NCI-H510A (cell line): ENCODE measurements around the gene DLGAP3.
A peak's percentile ranks its signal among the peaks of the same experiment; 100 is the strongest.
"Not testable (repeated sequence)": the region's sequence is repeated elsewhere in the genome, so short reads cannot be mapped to it uniquely, and the experiment has no call there.

Source experiments
- DNase-seq: peaks from one replicate; lab custom pipeline; 2025; lab: John Stamatoyannopoulos, UW

The DLGAP3 gene, protein sequence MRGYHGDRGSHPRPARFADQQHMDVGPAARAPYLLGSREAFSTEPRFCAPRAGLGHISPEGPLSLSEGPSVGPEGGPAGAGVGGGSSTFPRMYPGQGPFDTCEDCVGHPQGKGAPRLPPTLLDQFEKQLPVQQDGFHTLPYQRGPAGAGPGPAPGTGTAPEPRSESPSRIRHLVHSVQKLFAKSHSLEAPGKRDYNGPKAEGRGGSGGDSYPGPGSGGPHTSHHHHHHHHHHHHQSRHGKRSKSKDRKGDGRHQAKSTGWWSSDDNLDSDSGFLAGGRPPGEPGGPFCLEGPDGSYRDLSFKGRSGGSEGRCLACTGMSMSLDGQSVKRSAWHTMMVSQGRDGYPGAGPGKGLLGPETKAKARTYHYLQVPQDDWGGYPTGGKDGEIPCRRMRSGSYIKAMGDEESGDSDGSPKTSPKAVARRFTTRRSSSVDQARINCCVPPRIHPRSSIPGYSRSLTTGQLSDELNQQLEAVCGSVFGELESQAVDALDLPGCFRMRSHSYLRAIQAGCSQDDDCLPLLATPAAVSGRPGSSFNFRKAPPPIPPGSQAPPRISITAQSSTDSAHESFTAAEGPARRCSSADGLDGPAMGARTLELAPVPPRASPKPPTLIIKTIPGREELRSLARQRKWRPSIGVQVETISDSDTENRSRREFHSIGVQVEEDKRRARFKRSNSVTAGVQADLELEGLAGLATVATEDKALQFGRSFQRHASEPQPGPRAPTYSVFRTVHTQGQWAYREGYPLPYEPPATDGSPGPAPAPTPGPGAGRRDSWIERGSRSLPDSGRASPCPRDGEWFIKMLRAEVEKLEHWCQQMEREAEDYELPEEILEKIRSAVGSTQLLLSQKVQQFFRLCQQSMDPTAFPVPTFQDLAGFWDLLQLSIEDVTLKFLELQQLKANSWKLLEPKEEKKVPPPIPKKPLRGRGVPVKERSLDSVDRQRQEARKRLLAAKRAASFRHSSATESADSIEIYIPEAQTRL

GRCh38 chr1:34929497-34929852 is at the start of gene DLGAP3:
Gene DLGAP3 (minus strand): TSS chr1:34929650. CDS start chr1:34905383, 24,267 bp downstream.
- peak; percentile 87 for DNase-seq

DNA sequence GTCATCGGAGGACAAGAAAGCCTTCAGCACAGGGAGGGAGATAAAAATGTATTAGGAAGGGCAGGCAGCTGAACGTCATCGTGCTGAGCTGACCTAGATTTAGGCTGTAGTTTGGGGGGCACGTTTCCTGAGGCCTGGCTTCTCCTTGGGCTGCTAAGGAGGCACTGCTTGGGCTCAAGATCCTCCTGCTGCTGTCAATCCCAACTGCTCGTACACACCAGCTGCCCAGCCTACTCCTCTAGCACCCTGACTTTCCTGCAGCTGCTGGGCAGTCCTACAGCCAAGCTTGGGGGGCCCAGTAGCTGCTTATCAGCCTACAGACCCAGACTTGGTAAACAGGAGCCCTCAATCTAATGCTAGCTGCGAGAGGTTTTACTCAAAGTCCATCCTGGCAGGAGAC is 49.5 kb upstream of the DLGAP3 start:
- no peak for DNase-seq

DNA sequence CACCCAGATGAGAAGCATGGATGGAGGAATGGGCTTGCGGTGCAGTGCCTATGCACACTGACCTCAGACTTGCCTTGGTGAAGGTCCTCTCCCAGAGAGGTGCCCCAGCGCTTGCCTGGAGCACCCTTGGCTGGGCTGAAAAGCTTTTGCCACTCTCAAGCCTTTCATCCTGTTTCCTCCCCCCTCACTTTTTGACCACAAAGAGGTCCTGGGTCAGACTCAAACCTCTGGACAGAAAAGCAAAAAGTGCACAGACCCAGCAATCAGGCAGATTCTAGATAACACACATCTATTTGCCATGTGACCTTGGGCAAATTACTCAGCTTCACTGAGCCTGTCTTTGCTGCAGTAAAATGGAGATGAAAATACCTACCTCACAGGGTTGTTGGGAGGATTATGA is 48.4 kb upstream of the DLGAP3 start:
- DNase-seq = no peak

DNA sequence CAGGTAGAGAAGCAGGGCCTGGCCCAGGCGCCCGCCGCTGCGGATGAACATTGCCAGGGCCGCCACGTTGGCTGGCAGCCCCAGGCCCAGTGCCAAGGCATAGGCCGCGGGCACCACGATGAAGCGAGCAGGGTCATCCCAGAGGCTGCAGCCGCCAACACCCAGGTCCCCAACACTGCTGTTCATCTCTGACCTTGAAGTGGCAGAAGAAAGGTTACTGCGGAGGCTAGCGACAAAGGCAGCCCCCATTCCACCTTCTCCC is 47.7 kb upstream of the DLGAP3 start:
- DNase-seq = no peak

GRCh38 chr1:34976384-34977209 is 47.1 kb upstream of the DLGAP3 start:
- DNase-seq = no peak

DNA sequence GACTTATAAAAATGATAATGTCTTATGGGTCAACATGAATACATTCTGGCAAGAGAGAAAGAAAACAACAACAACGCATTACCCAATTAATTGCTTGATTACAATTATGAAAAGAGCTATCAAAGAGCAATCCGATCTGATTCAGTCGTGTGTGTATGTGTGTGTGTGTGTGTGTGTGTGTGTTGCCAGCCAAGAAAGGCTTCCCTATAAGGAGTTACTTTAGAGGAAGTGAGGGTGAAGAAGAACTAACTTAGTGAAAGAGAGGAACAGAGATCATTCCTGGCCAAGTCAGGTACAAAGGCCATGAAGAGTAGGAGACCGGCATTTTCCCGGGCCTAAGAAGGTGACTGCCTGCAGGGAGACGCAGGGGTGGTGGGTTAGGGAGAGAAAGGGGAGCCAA is 46.3 kb upstream of the DLGAP3 start:
- no peak for DNase-seq

DNA sequence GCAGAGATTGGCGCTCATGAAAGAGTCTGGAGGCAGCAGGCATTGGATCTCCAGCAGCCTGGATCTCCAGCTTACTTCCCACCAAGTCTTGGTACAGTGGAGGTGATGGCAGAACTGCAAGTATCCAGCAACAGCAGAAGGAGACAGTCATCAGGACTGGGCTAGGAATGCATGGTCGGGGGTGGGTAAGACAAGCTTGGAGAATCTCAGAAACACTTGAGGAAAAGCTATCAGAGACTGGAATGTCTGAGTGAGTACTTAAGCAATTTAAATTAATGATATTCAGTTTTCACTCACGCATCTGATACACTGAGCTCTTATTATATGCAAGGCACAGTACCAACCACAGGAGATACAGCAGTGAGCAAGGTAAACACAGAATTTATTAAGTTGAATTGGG is 45.9 kb upstream of the DLGAP3 start:
- no peak for DNase-seq

DNA sequence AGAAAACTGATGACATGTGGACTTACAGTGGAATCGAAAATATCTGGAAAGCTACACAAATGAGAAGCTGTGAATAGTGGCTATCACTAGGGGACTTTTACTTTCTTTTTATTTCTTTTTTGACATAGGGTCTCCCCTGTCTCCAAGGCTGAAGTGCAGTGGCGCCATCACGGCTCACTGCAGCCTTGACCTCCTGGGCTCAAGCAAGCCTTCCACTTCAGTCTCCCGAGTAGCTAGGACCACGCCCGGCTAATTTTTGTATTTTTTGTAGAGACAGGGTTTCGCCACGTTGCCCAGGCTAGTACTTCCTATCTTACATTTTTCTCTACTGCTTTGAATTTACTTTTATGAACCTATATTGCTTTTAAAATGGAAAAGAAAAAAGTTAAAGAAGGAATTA is 45.2 kb upstream of the DLGAP3 start:
- DNase-seq = no peak

DNA sequence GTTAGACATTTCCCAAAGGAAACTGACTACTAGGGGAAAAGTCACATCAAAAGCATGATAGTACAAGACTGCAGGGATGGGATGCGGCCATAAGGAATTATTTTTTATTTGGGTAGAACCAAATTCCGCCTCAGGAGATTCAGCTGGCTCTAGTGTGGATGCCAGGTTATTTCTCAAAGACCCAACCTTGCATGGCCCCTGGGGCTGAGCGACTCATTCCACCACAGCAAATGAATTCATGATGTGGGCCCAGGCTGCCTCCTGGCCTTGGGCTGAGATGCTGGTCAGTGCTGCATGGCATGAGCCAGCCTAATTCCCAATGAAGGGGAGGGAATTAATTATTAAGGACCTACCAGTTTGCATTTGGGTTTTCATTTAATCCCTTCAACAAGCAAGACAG is 43.9 kb upstream of the DLGAP3 start:
- no peak for DNase-seq

- peak; percentile 98 for DNase-seq
Measured at GRCh38 chr1:34970829-34971228, 41.4 kb upstream of the DLGAP3 start.

- no peak for DNase-seq
Measured at GRCh38 chr1:34970220-34970735, 40.8 kb upstream of the DLGAP3 start.

DNA sequence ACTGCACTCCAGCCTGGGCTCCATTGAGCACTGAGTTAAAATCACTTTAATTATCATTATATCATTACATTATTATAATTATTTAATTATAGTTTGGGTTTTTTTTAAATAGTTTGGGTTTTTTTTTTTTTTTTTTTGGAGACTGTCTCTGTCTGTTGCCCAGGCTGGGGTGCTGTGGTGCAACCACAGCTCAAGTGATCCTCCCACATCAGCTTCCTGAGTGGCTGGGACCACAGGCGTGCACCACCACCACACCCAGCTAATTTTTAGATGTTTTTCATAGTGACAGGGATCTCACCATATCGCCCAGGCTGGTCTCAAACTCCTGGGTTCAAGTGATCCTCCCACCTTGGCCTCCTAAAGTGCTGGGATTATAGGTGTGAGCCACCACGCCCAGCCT is 38.8 kb upstream of the DLGAP3 start:
- DNase-seq = not testable (repeated sequence)

- not testable (repeated sequence) for DNase-seq
Measured at GRCh38 chr1:34967672-34968071, 38.2 kb upstream of the DLGAP3 start.

- no peak for DNase-seq
Measured at GRCh38 chr1:34965597-34965996, 36.1 kb upstream of the DLGAP3 start.

- no peak for DNase-seq
Measured at GRCh38 chr1:34950428-34950827, 21.0 kb upstream of the DLGAP3 start.

GRCh38 chr1:34948739-34949138 is 19.3 kb upstream of the DLGAP3 start:
- not testable (repeated sequence) for DNase-seq

DNA sequence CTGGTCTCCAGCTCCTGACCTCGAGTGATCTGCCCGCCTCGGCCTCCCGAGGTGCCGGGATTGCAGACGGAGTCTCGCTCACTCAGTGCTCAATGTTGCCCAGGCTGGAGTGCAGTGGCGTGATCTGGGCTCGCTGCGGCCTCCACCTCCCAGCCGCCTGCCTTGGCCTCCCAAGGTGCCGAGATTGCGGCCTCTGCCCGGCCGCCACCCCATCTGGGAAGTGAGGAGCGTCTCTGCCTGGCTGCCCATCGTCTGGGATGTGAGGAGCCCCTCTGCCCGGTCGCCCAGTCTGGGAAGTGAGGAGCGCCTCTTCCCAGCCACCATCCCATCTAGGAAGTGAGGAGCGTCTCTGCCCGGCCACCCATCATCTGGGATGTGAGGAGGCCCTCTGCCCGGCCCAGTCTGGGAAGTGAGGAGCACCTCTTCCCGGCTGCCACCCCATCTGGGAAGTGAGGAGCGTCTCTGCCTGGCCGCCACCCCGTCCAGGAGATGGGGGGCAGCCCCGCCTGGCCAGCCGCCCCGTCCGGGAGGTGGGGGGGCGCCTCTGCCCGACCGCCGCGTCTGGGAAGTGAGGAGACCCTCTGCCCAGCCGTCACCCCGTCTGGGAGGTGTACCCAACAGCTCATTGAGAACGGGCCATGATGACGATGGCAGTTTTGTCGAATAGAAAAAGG is 18.3 kb upstream of the DLGAP3 start:
- DNase-seq = not testable (repeated sequence)

DNA sequence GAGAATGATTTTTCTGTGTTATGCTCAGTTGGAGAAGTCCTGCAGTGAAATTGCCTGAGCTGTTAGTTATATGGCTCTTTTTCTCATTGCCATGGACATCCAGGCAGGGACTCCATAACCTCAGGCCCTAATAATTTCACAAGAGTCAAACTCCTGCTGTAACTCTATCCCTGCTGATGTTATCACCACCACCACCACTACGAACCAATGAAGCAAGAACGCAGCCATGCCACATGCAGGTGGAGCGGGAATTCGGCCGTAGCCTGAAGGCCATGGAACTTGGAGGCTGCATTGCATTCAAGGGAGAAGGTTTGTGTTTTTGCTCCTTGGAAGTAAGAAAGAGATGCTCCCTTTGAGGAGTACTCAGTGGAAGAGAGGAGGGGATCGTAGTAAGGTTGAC is 16.8 kb upstream of the DLGAP3 start:
- no peak for DNase-seq

DNA sequence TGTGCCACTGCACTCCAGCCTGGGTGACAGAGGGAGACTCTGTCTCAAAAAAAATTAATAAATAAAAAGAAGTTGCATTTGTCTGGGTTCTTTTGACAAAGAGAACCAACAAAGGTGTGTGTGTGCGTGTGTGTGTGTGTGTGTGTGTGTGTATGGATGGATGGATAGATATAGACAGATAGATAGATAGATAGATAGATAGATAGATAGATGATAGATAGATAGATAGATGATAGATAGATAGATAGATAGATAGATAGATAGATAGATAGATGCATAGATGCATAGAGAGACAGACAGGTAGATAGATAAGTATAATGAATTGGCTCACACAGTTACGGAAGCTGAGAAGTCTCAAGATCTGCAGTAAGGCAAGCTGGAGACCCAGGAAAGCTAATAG is 12.3 kb upstream of the DLGAP3 start:
- not testable (repeated sequence) for DNase-seq

DNA sequence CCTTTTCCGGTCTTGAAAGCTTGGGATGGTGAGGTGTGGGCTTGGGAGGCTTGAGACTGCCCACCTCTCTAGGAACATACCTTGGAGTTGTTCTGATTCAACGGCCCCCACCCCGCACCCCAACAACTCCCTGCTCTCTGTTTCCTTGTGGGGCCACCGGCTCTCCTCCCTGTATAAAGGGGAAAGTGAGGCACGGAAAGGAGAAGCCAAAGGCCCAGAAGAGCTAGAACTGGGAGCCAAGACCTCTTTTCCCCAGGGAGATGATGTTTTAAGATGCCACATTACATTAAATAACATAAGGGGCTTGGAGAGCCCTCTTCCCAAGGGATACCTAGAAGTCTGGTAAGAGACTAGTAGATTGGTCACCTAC is 1.2 kb upstream of the DLGAP3 start:
- no peak for DNase-seq

GRCh38 chr1:34929853-34930701 is 627 bp upstream of the DLGAP3 start:
- DNase-seq = peak; percentile 67
